ENCODE results near the gene ST3GAL4. TPM values are rescaled to one million over a fixed set of nuclear protein-coding genes. Genes with fewer than 3 reads are reported as not detected.

The ST3GAL4 gene
- total RNA-seq, 1 donor from 2014 or later: 61.7 TPM

GRCh38 chr11:126456089-126456488 is 100.6 kb downstream of the ST3GAL4 start:
- Histone ChIP-seq H3K36me3 (no peaks in the 10 kb centered on the region), H3K27me3 (ENCODE audit: low read depth) (peaks cover 40% of the 10 kb centered on the region), H3K9me3 (replicated peaks) (no peaks in the 10 kb centered on the region), H3K27ac (replicated peaks) (no peak overlapping the region), H3K4me1 (peaks cover 7% of the 10 kb centered on the region), H3K4me3 (no peak overlapping the region)
- intact Hi-C loops (cut with micrococcal nuclease): no loop called here
- DNase-seq: no peak
- no peak for TF ChIP-seq CTCF (IDR thresholded peaks at IDR 0.05; ENCODE audit: borderline replicate concordance)

- TF ChIP-seq CTCF (IDR thresholded peaks at IDR 0.05; ENCODE audit: borderline replicate concordance): no peak
- H3K9me3 ChIP-seq (replicated peaks): no peaks in the 10 kb centered on the region
- no peak overlapping the region for H3K4me3 ChIP-seq
- intact Hi-C loops (cut with micrococcal nuclease): no loop called here
- no peaks in the 10 kb centered on the region for H3K36me3 ChIP-seq
- DNase-seq: no peak
- H3K27me3 ChIP-seq (ENCODE audit: low read depth): peaks cover 40% of the 10 kb centered on the region
- H3K4me1 ChIP-seq: peaks cover 7% of the 10 kb centered on the region
- no peak overlapping the region for H3K27ac ChIP-seq (replicated peaks)
These were observed 101.5 kb downstream of the ST3GAL4 start for GRCh38 chr11:126456783-126457542.

- Histone ChIP-seq H3K27me3 (ENCODE audit: low read depth) (peaks cover 34% of the 10 kb centered on the region), H3K4me1 (peaks cover 7% of the 10 kb centered on the region), H3K9me3 (replicated peaks) (no peaks in the 10 kb centered on the region), H3K36me3 (no peaks in the 10 kb centered on the region), H3K4me3 (no peak overlapping the region), H3K27ac (replicated peaks) (no peak overlapping the region)
- intact Hi-C loops (cut with micrococcal nuclease): no loop called here
- TF ChIP-seq CTCF (IDR thresholded peaks at IDR 0.05; ENCODE audit: borderline replicate concordance): no peak
- DNase-seq: no peak
These were observed 102.3 kb downstream of the ST3GAL4 start for GRCh38 chr11:126457817-126458216.

- Histone ChIP-seq H3K27ac (replicated peaks) (no peak overlapping the region), H3K36me3 (no peaks in the 10 kb centered on the region), H3K4me3 (no peak overlapping the region), H3K9me3 (replicated peaks) (peaks cover 3% of the 10 kb centered on the region), H3K27me3 (ENCODE audit: low read depth) (peaks cover 15% of the 10 kb centered on the region), H3K4me1 (peaks cover 7% of the 10 kb centered on the region)
- DNase-seq: no peak
- no peak for TF ChIP-seq CTCF (IDR thresholded peaks at IDR 0.05; ENCODE audit: borderline replicate concordance)
- intact Hi-C loops (cut with micrococcal nuclease): no loop called here
These were observed 104.3 kb downstream of the ST3GAL4 start for GRCh38 chr11:126459691-126460281.

GRCh38 chr11:126460417-126461095 is 105.1 kb downstream of the ST3GAL4 start:
- no peak overlapping the region for H3K4me3 ChIP-seq
- peaks cover 3% of the 10 kb centered on the region for H3K9me3 ChIP-seq (replicated peaks)
- H3K4me1 ChIP-seq: peaks cover 14% of the 10 kb centered on the region
- intact Hi-C loops (cut with micrococcal nuclease): no loop called here
- no peak for TF ChIP-seq CTCF (IDR thresholded peaks at IDR 0.05; ENCODE audit: borderline replicate concordance)
- H3K27ac ChIP-seq (replicated peaks): no peak overlapping the region
- no peak for DNase-seq
- no peaks in the 10 kb centered on the region for H3K36me3 ChIP-seq
- peaks cover 11% of the 10 kb centered on the region for H3K27me3 ChIP-seq (ENCODE audit: low read depth)

All from left ventricle myocardium inferior (tissue), 1 donor.